Measurements from ENCODE around the gene UNC13C.

UNC13C gene

GRCh38 chr15:54127574-54127973 lies 149.3 kb downstream of the UNC13C start:
- no peak for DNase-seq

DNA sequence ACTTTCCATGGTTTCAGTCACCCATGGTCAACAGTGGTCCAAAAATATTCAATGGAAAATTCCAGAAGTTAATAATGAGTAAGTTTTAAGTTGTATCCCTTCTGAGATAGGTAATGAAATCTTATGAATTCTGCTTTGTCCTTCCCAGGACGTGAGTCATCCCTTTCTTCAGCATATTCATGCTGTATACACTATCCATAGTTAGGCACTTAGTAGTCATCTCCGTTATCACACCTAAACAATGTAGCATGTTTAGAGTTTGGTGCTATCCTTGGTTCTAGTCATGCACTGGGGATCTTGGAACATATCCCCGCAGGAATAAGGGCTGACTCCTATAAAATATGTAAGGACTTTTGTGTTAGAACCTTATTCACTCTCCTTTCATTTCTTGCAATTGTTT lies 153.2 kb downstream of the UNC13C start:
- DNase-seq = no peak

DNA sequence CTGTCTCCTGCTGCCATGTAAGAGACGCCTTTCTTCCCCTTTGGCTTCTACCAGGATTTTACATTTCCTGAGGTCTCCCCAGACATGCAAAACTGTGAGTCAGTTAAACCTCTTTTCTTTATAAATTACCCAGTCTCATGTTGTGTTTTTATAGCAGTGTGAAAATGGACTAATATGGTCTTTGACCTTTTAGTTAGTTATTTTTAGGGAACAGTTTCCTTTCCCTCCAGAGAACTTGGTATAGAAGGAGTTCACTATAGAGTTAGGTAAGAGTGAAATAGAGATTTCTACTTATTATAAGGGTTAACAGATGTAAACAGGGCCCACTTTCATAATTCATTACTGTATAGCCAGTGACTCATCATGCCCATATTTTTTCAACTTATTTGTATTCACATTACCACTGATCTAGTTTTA lies 170.9 kb downstream of the UNC13C start:
- no peak for DNase-seq

GRCh38 chr15:54150255-54150654 lies 172.0 kb downstream of the UNC13C start:
- peak; percentile 38 for DNase-seq

DNA sequence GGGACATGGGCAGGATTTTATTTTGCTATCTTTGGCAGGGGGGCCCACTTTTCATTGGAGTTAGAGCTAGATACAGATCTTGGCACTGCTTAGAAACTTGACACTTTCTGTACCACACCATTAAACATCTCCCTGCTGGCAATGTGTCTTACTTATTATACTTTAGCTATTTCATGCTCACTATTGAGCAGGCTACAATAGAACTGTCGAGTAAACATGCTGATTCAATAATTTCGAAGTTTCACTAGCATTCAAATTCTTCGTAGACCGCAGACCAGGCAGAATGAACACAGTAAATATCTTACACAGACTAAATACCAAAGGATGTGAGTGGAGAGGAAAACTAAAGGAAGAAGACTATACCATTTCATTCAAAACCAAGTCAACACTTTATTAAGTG lies 180.8 kb downstream of the UNC13C start:
- DNase-seq = no peak

DNA sequence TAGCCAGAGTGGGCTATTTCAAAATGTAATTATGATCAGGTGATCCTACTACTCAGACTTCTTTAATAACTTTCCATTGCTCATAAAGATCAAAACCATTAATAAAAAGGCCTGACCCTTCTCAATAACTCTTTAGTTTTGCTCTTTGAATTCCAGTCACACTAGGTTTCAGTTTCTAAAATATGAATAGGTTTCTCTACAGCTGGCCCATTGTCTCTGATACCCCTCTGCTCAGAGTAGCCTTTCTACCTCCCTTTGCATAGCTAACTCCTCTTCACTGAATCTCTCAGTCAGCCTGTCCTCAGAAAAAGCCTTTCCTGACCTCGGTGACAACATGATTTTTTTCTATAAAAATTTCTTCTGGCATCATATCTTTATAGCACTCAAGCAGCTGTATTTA lies 209.1 kb downstream of the UNC13C start:
- DNase-seq = no peak

DNA sequence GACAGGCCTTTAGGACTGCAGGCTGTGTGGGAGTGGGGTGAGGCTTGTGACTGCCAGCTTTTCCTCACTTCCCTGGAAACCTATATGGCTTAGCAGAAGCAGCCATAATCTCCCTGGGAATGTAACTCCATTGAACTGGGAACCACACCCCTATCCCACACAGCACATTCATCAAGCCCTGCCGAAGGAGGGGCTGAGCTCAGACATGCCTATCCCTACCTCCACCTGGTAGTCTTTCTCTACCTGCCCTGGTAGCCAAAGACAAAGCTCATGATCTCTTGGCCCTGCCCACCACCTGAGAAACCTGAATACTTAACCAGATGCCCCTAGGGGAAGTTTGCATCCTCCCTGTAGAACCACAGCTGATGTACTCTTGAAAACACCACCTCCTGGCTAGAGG lies 219.8 kb downstream of the UNC13C start:
- no peak for DNase-seq

GRCh38 chr15:54206586-54207321 lies 228.5 kb downstream of the UNC13C start:
- DNase-seq = no peak

DNA sequence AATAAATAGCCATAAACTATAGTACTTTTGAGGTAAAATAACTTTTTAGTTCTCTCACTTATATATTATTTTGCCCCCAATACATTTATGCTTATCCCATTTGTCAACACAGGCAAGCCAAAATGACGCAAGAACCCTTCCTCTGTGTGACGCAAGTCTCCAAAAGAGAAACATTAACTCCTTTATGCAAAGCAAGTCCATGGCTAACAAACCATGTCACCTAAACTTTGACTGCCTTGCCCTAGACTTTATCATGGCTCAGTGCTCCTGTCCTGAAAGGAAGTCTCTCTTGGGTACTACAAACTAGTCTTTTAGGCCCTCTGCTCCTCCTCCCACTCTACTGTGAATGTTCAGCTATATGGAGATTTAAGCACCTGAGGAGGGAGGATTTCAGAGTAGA lies 230.5 kb downstream of the UNC13C start:
- DNase-seq = no peak

GRCh38 chr15:54212635-54213034 lies 234.4 kb downstream of the UNC13C start:
- DNase-seq = no peak

- DNase-seq = no peak
Measured at GRCh38 chr15:54226455-54226854, 248.2 kb downstream of the UNC13C start.

DNA sequence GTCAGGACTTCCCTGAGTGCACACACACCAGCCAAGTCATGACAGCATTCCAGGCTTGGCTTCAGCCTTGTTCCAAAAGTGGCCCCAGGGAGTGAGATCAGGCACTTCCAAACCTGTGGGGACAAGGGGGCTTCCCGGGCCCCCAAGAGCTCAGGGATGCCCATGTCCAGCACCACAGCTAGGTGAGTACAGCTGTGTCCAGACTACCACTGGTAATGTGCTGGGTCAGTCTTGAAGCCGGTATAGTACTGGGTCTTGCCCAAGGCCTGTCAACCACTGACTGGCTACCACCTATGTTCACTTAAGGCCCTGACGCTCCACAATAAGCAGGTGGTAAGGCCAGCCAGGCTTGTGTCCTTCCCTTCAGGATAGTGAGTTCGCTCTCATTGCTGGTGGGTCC lies 249.3 kb downstream of the UNC13C start:
- no peak for DNase-seq

- no peak for DNase-seq
Measured at GRCh38 chr15:54250326-54250725, 272.1 kb downstream of the UNC13C start.

DNA sequence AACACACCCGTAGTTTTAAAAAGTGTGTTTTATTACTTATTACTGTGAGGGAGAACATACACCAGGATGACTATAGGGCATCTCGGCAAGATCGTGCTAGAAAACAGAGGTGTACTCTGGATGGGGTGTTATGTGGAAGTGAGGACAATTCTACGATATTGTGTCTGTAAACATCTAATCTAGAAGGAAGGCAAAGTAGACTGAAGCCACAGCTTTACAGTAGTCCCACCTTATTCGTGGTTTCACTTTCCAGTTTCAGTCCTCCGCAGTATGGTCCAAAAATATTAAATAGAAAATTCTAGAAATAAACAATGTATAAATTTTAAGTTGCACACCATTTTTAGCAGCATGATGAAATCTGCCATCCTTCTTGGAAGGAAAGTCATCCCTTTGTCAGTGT lies 277.9 kb downstream of the UNC13C start:
- DNase-seq = no peak

DNA sequence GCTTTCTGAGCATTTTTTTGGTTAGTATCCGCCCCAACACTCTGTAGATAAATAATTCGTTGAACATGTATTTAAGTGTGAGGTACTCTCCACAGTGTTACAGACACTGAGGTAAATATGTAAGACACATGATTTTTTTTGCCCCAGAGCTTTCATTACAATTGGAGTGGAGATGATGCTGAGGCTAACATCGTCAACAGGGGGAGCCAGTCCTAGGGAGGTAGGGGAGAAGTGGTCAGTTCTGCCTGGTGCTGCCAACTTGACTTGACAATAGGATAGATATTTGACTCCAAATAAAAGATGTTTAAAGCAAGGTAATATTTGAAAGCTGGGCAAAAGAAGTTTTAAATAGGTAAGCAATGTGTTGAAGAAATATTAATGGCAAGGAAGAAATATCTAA lies 295.7 kb downstream of the UNC13C start:
- DNase-seq = no peak

GRCh38 chr15:54277834-54278233 lies 299.6 kb downstream of the UNC13C start:
- no peak for DNase-seq

GRCh38 chr15:54280726-54281125 lies 302.5 kb downstream of the UNC13C start:
- no peak for DNase-seq

DNA sequence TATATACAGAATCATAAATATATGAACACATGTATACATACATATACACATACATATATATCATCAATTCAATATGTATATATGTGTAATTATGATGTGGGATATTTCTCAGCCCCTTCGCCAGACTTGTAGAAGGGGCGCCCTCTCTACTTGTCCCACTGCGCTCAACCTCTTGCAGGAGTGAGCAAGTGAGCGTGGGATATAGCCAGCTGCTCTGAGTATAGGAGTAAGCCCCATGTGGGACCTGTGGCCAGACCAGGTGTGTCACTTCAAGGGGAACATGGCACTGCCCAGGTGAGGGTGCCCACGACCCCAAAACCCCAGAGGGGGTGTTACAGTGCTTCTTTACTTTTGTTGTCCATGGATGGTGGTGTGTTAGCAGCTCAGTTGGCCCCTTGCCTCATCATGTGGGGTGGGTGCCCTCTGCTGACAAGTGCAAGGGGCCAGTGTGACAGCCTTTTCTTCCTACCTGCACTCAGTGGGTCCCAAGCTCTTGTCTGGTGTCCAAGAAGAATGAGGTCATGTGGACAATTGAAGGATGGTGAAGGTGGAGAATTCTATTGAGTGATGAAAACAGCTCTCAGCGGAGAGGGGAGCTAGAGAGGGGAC lies 304.1 kb downstream of the UNC13C start:
- no peak for DNase-seq

DNA sequence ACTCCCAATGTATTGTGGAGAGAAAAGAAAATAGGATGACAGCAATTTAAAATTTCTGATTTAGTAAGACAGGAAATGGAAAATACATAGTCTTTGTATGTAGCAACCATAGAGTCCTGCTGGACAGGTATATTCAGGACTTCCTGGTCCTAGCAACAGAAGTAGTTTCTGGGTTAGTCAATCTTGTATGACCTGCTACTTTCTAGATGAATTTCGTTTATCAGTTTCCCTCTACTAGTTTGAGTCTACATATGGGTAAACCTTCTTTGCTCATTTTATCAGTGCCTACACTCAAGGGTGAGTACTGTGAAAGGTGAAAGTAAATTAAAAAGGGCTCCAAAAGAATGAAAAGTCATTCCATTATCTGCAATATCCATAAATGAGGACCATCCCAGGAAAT lies 309.8 kb downstream of the UNC13C start:
- DNase-seq = no peak

DNA sequence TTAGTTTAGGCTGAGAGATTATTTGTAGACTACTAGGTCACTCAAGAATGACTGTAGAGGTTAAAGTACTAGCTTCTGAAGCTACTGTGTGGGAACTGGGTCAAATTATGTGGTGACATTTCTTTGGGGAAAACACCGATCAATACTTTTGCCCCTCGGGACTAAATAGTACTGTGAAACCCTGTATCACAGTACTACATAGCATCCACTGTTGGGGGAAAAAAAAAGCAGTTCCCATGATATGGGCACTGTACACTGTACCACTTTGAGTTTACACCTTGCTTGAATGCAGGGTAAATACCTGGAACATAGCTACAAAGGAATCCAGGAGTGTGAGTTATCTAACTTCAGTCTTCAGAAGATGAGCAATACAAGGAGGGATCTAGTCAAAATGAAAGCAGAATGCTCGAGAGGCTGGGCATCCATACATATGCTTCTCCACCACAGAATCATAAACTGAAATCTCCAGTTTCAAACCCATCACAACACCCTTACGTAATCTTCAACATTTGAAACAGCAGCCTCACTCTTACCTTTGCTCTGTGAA lies 311.4 kb downstream of the UNC13C start:
- no peak for DNase-seq

- DNase-seq = no peak
Measured at GRCh38 chr15:54298396-54298795, 320.2 kb downstream of the UNC13C start.

DNA sequence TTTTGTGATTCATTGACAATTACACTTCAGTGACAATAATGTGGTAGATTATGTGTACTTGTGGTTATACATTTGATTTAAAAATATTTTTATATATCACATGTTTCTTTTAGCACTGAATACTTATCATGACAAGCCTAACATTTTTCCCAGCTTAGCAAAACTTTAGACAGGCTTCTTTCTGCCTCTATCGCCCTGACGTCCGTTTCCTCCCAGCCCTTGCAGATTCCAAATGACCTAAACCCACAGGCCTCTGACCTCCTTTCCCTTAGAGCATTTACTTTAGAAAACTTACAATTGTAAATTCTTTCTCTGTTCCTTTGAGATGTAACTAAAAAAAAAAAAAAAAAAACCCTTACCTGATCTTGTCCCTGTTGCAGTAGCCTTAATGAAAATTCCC lies 326.1 kb downstream of the UNC13C start:
- no peak for DNase-seq

- DNase-seq = no peak
Measured at GRCh38 chr15:54305138-54305537, 326.9 kb downstream of the UNC13C start.

DNA sequence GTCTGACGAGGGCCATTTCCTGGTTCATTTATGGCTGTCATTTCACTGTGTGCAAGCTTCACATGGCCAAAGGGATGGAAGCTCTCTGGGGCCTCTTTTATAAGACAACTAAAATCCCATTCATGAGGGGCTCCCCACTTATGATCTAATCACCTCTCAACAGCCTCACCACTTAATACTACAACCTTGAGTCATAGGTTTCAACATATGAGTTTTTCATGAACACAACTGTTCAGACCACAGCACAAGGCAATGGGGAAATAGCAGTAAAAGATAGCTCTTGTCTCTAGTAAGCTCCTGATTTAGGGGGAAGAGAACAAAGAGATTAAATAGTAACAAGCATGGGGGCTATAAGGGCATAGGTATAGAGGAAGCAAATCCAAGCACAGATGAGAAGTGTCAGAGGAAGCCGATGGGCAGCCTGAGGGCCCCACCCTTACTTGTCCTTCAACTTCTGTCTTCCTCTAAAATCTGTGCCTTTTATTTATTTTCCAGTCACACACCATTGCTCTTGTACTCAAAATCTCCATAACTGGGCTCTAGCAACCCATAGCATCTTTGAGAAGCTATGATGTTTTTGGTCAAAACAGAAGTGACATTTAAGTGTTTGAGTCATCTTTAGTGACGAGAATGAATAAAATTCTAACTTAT lies 329.1 kb downstream of the UNC13C start:
- no peak for DNase-seq
